Measurements from ENCODE around the gene NAGPA.
A peak's percentile ranks its signal among the peaks of the same experiment; 100 is the strongest.
"Not testable (repeated sequence)": the region's sequence is repeated elsewhere in the genome, so short reads cannot be mapped to it uniquely, and the experiment has no call there.

NAGPA gene

DNA sequence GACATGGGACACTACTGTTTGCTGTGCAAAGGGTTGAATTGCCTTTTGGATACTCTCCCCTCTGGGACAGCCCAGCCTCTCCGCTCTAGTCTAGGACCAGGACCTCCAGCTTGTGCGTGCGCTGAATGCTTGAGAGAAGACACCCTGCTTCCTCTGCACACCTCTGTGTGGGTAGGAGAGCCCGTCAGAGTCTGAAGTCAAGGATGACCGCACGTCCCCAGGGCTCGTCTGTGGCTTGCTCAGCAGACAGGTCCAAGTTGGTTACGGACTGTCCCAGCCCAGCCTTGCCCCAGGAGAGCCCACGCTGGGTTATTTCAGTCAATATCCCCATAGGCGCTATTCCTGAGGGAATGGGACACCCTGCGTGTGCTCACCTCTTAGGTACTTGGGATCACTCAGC lies 28.3 kb upstream of the NAGPA start:
- DNase-seq (ENCODE audit: low read depth in 2 of 2): no peak

DNA sequence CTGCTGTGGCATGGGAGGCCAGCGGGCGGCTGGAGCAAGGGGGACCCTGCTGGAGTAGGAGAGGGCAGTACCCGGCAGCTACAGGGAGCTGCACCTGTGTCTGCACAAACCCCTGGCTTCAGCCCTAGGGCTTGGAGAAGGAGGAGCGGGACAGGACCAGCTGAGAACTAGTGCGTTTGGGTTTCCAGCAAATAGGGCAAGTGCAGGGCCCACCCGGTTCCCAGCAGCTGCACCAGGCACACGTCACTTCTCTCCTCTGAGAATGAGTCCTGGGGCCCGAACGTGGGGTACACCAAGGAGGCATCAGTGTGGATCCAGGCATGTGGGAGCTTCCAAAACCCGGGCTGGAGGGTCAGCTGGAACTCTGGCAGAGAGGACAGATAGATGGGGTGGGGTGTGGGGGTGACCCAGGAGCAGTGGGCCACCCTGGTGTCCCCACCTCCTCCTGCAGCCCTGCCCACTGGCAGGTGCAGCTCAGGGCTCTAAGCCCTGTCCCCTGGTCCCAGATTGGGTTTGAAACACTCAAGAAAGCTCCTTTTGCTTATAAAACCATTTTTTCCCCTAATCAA lies 26.4 kb upstream of the NAGPA start:
- DNase-seq (ENCODE audit: low read depth in 2 of 2): no peak

DNA sequence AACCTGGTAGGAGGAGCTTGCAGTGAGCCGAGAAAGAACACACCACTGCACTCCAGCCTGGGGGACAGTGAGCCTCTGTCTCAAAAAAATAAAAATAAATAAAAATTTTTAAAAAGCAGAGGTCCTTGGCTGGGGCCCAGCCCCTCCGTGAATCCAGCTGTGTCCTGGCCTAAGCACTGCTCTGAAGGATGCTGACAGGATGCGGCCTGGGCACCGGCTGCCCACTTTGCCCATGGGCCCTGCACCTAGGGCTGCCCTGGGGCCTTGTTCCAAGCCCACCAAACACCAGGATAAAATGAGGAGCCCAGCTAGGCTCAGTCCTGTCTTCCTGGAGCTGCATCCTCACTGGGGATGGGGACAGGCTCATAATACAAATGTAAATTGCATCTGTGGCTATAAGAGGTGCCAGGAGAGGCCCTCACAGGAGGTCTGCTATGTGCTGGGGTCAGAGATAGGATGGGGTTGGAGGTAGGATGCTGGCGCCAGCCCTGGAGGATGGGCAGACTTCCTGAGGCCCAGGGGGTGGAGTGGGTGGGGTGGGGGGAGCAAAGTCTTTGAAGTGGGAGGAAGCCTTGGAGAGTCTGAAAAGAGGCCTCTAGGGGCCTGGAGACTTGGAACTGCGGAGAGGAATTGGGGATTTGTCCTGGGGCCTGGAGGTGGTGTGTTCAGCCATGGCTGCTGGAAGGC lies 25.8 kb upstream of the NAGPA start:
- DNase-seq (ENCODE audit: low read depth in 2 of 2): no peak

DNA sequence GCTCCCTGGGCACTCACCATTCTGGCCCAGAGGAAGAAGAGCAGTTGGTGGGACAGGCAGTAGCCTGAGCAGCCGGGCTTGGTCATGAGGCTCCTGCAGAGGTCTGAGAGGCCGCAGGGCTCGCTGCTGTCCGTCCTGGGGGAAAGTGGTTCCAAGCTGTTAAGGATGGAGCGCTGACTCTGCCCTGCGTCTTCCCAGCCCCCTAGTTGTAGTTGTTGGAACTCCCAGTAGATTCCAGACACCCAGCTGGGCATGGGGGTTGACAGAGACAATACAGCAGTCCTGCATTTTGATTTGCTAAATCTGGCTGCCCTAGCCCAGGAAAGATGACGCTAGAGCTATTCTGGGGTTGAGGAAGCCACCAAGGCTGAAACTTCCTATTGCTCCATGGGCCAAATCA lies 24.7 kb upstream of the NAGPA start:
- DNase-seq (ENCODE audit: low read depth in 2 of 2): no peak

DNA sequence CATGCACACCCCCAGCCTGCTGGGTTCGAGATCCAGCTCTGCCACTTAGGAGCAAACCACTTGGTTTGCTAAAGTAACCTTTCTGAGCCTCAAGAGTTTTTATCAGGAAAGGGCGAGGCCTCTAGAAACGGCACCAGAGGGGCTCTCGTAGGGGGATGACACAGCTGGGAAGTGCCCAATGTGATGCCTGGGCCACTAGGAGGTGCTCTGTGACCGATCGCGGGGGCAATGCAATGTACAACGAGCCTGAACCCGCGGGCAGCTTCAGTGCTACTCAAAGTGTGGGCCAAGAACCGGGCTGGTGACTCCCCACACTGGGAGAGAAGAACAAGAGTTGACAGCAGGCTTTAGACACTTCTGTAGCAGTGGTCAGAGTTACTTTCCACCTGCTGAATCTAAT lies 22.6 kb upstream of the NAGPA start:
- DNase-seq (ENCODE audit: low read depth in 2 of 2): peak in 1 of 2 experiments; percentile 22

DNA sequence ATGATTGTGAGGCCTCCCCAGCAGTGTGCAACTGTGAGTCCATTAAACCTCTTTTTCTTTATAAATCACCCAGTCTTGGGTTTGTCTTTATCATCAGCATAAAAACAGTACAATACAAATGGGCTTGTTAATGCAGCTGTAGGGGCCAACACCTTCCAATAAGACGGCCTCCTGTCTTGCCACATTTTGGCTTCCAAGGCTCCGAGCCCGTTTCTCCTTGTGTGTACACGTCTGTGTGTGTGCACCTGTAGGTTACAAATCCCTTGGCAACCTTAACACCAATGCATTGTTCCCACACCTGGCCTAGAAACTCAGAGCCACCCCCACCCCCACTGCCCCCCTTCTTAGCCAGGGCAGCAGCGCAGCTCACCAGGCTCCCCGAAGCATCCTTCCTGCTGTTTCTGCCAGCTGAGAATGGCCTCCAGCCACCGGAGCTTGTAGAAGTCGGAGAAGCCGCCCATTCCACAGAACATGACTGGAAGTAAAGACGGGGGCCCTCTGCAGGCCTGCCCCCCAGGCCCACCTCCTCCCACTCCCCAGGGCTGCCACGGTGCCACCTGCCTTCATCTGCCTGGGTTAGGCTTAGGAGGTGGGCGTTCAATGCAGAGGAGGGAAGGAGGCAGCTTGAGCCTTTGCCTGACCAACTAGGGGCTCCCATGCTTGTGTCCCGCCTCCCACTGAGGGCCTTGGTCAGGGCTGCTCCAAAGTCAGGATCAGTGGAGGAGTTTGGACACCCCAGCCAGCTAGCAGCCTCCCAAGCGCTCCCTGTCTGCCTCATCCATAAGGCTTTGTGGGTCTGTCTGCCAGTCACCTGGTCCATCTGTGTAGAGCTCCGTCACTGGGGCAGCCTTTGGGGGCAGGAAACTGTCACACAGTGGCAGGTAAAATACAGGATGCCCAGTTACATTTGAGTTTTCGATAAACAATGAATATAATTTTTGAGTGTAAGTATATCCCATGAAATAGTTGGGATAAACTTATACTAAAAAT lies 21.4 kb upstream of the NAGPA start:
- DNase-seq (ENCODE audit: low read depth in 2 of 2): no peak

DNA sequence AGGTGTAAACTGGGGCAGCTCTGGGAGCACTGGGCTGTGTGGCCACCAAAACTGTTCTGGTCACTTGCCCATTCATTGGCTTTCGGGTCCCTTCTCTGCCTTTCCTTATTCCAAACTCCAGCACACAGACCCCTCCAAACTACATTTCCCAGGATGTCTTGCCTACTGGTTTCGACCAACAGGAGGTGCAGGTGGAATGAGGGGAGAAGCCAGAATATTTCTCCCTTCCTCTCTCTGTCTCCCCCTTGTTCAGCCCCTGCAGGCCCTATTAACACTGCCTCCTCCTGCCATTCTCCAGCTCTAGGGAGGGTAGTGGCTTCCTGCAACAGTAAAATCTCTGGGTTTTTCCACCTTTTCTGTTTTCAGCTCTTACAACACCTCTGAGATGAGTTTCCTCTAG lies 13.2 kb upstream of the NAGPA start:
- DNase-seq (ENCODE audit: low read depth in 2 of 2): no peak

DNA sequence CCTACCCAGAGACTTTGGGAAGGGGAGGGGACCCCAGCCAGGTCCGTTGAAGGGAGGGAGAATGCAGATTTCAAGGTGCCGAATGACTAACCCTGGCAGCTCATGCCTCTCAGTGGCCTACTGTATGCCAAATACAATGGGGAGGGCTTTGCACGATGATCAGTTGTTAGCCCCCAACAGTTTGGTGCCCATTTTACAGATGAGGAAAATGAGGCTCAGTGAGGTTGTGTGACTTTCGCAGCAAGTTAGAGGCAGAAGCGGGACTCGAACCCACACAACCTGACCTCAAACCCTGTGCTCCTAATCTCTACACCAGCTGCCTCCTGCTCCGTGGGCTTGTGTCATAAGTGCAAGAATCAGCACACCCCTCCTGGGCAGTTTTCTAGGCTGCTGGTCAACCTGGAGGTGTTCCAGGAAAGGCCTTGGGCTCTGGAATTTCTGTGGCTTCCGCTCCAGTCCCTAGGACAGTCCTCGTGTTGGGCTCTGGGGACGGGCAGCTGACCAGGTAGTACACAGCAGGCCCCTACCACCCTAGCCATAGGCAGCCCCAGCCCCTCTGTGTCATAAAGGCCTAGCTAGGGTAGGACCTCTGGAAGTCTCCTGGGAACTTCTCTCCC lies 11.9 kb upstream of the NAGPA start:
- DNase-seq (ENCODE audit: low read depth in 2 of 2): no peak

DNA sequence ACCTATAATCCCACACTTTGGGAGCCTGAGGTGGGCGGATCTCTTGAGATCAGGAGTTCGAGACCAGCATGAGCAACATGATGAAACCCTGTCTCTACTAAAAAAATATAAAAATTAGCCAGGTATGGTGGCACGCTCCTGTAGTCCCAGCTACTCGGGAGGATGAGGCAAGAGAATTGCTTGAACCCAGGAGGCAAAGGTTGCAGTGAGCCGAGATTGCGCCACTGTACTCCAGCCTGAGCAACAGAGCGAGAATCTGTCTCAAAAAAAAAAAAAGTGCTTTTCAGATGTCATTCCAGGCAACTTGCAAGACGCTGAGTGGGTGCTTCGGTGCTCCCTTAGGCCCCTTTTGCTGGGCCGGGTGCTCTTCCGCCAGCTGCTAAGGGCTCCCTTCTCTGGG lies 10.8 kb upstream of the NAGPA start:
- not testable (repeated sequence) for DNase-seq (ENCODE audit: low read depth in 2 of 2)

DNA sequence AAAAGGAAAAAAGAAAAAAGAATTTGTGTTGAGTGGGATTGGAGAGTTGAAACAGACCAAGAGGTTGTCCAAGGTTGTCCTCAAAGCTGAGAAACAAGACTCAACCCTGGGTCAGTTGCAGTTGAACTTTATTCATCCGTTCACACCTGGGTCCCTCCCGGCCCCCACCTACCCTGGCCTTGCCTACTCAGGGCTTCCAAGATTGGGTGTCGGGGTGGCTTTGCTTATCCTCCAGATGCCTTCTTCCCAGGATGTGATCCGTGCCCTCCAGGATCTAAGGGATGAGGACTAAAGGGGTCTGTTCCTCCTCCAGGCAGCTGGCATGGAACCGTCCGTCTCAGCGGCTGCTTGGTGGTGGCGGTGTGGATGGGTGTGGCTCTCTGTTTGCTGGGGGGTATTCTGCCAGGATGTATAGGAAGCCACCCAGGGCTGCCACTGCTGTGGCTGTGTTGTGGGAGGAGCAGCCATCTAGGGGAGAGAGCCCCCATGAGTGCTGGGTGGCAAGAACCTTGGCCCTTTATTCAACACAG lies 10.3 kb upstream of the NAGPA start:
- no peak for DNase-seq (ENCODE audit: low read depth in 2 of 2)

DNA sequence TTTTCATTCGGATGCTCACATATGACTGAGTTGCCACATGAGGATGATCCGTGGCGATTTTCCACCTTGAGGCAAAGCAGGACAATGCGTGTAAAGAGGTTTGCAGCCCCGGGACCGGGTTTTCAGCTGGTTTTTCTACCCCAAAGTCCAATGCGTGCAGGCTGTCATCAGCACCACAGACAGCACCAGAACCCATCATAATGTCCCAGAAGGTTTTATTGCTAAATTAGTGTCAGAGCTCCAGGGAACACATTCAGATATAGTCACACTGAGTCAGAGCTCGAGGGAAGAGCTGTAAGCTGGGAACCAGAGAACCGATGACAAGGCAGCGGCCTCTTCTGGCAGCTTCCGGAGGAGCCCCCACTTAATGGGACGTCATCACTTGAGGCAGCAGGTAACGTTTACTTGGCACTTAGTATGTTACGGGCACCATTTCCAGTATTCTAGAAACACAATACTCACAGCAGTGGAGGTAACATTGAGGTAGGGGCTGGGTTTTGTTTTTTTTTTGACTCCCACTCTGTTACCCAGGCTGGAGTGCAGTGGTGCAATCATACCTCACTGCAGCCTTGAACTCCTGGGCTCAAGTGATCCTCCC lies 8.9 kb upstream of the NAGPA start:
- DNase-seq (ENCODE audit: low read depth in 2 of 2): no peak

DNA sequence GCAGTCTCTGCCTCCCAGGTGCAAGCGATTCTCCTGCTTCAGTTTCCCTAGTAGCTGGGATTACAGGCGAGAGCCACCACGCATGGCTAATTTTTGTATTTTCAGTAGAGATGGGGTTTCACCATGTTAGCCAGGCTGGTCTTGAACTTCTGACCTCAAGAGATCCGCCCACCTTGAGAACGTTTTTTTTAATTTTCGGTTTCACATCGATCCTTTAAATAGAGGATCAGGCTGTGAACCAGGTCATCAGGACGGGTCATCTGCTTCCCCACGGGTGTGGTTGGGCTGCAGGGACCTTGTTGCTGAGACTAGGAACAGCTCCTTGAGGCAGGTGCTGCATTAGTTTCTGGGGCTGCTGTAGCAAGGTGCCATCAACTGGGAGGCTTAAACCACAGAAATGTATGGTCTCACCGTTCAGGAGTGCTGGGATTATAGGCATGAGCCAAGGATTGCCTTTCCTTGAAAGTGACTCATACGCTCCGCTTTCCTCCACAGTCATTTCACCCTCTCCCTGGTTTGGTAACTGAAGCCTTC lies 7.9 kb upstream of the NAGPA start:
- no peak for DNase-seq (ENCODE audit: low read depth in 2 of 2)

DNA sequence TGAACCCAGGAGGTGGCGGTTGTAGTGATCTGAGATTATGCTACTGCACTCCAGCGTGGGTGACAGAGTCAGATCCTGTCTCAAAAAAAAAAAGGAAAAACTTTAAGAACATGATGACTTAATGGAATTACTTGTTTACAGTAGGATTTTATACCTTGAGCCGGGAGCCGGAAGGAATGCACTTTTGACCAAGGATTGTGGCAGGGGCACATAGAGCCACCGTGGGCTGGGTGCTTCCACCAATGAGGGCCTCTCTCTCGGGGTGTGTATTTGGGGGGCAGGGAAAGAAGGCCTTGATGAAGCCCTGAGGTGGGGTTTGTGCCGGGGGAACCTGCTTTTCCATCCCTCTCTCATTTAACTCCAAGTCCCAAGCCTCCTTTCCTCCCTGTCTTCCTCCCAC lies 6.7 kb upstream of the NAGPA start:
- no peak for DNase-seq (ENCODE audit: low read depth in 2 of 2)

DNA sequence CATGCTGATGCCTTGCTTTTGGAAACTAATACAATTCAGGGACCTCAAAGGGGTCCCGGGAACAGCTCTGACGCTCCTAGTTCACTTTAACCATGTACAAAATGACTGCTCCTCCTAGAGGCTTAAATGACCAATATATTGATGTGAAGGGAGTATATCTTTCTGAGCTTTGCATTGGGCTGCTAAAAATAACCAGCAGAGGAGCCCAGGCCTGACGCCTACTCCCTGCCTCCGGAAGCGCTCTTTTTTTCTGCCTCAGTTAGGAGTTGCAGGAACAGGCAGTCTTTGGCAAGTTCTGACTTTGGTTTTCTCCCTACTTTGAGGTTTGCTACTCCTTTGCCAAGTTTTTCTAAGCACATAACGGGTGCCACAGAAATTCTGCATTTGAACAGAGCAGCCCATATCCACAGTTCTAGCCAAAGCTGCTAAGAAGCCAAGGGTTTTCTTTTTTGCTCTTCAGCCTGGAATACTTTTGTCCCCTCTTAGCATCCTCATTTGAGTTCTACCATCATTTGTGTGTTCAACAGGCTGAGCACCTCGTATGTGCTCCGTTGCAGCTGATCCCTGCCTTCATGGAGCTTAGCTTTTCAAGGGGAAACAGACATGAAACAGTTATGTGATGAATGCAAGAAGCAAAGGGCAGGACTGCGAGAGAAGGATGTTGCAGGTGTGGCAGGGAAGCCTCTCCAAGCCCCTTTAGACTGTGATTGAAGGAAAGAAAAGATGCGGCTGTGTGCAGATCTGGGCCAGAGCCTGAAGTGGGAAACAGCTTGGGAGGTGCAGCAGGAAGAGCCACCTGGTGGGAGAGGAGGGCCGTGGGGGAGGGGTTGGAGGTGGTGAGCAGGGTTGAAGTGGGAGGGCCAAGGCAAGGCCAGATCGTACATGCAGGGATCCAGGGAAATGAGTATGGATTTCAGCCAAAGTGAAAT lies 2.8 kb upstream of the NAGPA start:
- no peak for DNase-seq (ENCODE audit: low read depth in 2 of 2)

DNA sequence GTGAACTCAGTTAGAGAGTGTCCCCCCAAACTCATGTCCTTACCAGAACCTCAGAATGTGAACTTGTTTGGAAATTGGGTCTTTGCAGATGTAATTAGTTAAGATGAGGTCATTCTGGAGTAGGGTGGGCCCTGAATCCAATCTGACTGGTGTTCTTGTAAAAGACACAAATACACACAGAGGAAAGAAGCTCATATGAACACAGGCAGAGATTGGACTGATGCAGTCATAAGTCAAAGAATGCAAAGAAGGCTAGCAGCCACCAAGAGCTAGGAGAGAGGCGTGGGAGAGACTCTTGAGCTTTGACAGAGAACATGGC lies 2.1 kb upstream of the NAGPA start:
- no peak for DNase-seq (ENCODE audit: low read depth in 2 of 2)

DNA sequence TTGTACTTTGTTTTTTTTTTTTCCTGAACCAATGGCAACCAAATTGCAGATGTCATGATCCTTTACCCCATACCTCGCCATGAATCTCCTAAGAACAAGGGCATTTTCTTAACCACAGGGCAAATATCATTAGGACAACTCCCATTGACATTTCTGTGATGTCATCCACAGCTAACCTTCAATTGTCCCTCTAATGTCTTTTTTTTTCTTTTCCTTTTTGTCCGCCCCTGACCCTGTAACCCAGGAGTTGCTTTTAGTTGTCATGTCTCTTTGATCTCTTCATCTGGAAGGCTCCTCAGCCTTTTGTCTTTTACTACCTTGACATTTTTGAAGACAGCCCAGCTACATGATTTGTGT lies 410 bp upstream of the NAGPA start:
- DNase-seq (ENCODE audit: low read depth in 2 of 2): no peak

DNA sequence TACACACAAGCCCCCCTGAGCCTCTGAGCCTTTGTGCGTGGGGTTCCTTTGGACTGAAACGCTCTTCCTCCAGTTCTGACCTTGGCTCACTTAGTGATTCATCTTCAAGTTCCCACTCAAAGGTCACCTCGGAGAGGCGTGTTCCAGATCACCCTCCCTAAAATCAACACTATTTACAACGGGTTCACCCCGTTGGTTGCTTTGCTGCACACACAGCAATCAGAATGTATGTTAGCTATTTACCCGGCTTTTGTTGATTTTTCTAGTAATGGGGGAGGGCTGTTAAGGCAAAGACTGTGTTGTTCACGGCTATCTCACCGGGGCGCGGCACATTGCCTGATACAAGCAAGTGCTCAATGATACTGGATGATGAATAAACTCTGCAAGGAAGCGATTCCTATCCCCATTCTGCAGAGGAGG lies 977 bp downstream of the NAGPA start:
- no peak for DNase-seq (ENCODE audit: low read depth in 2 of 2)

DNA sequence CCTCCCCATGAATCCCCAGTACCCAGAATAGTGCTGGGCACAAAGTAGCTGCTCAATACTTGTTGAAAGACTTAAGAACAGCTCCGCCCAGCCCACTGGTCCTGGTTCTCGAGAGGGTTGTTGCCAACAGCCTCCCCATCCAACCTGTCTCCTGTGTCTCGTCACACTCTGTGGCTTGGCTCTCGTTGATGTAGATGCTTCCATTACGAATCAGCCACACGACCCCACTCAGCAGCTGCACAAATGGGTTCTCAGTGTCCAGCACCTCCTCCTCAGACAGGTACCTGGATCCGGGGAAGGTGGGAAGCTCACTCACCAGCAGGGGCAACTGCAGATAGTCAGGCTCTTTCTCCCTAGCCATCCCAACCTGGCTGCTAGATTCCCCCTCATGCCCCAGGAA lies 2.1 kb downstream of the NAGPA start:
- DNase-seq (ENCODE audit: low read depth in 2 of 2): no peak

DNA sequence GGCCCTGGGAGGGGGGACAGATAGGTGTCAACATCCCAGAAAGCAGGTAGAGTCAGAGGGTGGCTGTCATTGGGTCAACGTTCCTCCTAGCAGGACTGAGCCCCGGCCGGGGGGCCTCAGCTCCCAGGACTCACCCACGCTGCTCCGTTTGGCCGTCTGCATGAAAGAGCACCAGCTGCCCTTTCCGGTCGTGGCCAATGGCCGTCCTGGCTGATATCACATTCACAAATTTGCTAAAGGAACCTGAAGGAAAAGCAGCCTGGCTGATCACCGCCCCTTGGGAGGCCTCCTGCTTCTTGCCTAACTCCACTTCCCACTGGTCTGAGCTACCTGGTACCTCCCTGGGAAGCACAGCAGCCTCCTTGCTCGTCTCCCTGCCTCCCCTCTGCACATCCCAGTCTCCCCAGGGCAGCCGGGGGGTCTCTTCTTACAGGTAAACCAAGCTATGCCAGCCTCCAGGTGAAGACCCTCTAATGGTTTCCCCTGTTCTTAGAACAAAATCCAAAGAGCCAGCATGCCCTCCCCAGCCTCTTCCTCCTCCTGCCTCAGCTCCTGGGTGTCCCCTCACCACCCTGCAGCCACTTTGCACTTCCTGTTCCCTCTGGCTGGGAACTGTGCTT lies 3.4 kb downstream of the NAGPA start:
- DNase-seq (ENCODE audit: low read depth in 2 of 2): no peak

DNA sequence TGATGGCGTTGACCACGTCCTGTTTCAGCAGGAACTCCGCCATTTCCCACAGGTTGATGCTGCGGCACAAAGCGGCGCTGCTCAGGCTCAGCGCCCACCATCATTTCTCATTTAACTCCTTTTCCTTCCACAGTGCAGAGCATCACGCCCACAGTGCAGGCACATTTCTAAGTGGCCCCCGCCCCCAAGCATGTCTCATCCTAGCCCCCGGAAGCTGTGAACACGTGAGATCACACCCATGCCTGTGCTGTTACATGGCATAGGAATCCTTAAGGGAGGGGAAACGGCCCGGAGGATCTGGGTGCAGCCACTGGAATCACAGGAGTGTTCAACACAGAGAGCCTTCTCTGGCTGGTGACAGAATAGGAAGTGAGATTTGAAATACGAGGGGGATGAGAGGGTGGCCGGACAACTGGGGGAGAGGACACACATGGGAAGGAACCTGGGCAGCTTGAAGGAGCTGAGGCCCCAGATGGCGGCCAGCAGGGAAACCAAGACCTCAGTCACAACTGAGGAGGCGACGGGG lies 4.7 kb downstream of the NAGPA start:
- DNase-seq (ENCODE audit: low read depth in 2 of 2): no peak

All from stimulated activated CD4-positive, alpha-beta T cell treated with anti-CD3 and anti-CD28 coated beads, Interleukin-12 subunit alpha, Interleukin-12 subunit beta, amount 100 ng/mL, for 24 hours (primary cell).